HK-2 (cell line): Measurements from ENCODE around the gene MOSPD3.
"Not testable (repeated sequence)": the region's sequence is repeated elsewhere in the genome, so short reads cannot be mapped to it uniquely, and the experiment has no call there.

ENCODE experiments used
- DNase-seq: peaks from one replicate; pipeline ENCODE4 v3.0.0-alpha.2; 2018; ENCODE audit not compliant: unreplicated experiment

MOSPD3 gene

GRCh38 chr7:100611983-100612729 lies at the start of gene MOSPD3:
Gene MOSPD3, plus strand, starts transcription at chr7:100612540. Its CDS starts 252 bp downstream, at chr7:100612792.
- peak; percentile 98 for DNase-seq

- no peak for DNase-seq
Measured at GRCh38 chr7:100563100-100563564, 49.2 kb upstream of the MOSPD3 start.

GRCh38 chr7:100563809-100564400 lies 48.4 kb upstream of the MOSPD3 start:
- peak; percentile 79 for DNase-seq

GRCh38 chr7:100564405-100564804 lies 47.9 kb upstream of the MOSPD3 start:
- not testable (repeated sequence) for DNase-seq

GRCh38 chr7:100565133-100565571 lies 47.2 kb upstream of the MOSPD3 start:
- no peak for DNase-seq

GRCh38 chr7:100566018-100566531 lies 46.3 kb upstream of the MOSPD3 start:
- DNase-seq, result no peak

- DNase-seq, result no peak
Measured at GRCh38 chr7:100567031-100567730, 45.2 kb upstream of the MOSPD3 start.

- DNase-seq, result no peak
Measured at GRCh38 chr7:100567751-100568175, 44.6 kb upstream of the MOSPD3 start.

GRCh38 chr7:100568176-100568895 lies 44.0 kb upstream of the MOSPD3 start:
- DNase-seq, result no peak

GRCh38 chr7:100568896-100569844 lies 43.2 kb upstream of the MOSPD3 start:
- no peak for DNase-seq

GRCh38 chr7:100570954-100571828 lies 41.1 kb upstream of the MOSPD3 start:
- no peak for DNase-seq

GRCh38 chr7:100571829-100572116 lies 40.6 kb upstream of the MOSPD3 start:
- DNase-seq, result no peak

- no peak for DNase-seq
Measured at GRCh38 chr7:100572281-100572948, 39.9 kb upstream of the MOSPD3 start.

GRCh38 chr7:100572949-100573675 lies 39.2 kb upstream of the MOSPD3 start:
- DNase-seq, result no peak

- DNase-seq, result no peak
Measured at GRCh38 chr7:100573691-100574361, 38.5 kb upstream of the MOSPD3 start, which contains the start of gene SAP25. Gene SAP25, minus strand, starts transcription at chr7:100573900. Its CDS starts 158 bp downstream, at chr7:100573742.

- DNase-seq, result no peak
Measured at GRCh38 chr7:100574362-100575205, 37.8 kb upstream of the MOSPD3 start.

GRCh38 chr7:100575206-100575631 lies 37.1 kb upstream of the MOSPD3 start:
- DNase-seq, result no peak
